Mucosa of rectum (tissue), 2 donors: ENCODE measurements around the gene CALY.
"Not testable (repeated sequence)": the region's sequence is repeated elsewhere in the genome, so short reads cannot be mapped to it uniquely, and the experiment has no call there.

Source experiments
- H3K27ac ChIP-seq, 2 donors: one replicate each; pipeline ENCODE4 v1.7.0; 2013; ENCODE audit warnings: inconsistent platforms in 2 of 2, low read depth in 2 of 2, low read length in 2 of 2
- H3K27me3 ChIP-seq, 2 donors: one replicate each; pipeline ENCODE4 v1.7.0; 2013; ENCODE audit warnings: low read length in 2 of 2; ENCODE audit not compliant: control insufficient read depth in 2 of 2, insufficient read depth in 2 of 2
- H3K36me3 ChIP-seq, 2 donors: one replicate each; pipeline ENCODE4 v1.7.0; 2013; ENCODE audit warnings: low read length in 2 of 2; ENCODE audit not compliant: control insufficient read depth in 2 of 2, insufficient read depth in 2 of 2
- H3K4me1 ChIP-seq, 2 donors: one replicate each; pipeline ENCODE4 v1.7.0; 2013; ENCODE audit warnings: low read length in 2 of 2, mild to moderate bottlenecking in 1 of 2; ENCODE audit not compliant: control insufficient read depth in 2 of 2, insufficient read depth in 2 of 2
- H3K4me3 ChIP-seq, 2 donors: one replicate each; pipeline ENCODE4 v1.7.0; 2013; ENCODE audit warnings: low read length in 2 of 2
- H3K9ac ChIP-seq, 2 donors: one replicate each; pipeline ENCODE4 v1.7.0; 2013; ENCODE audit warnings: low read length in 2 of 2, low read depth in 1 of 2, mild to moderate bottlenecking in 1 of 2
- H3K9me3 ChIP-seq, 2 donors: one replicate each; pipeline ENCODE4 v1.7.0; 2013; ENCODE audit warnings: low read length in 2 of 2; ENCODE audit not compliant: control insufficient read depth in 2 of 2
- donor health status: healthy.
- donor health status: Normal muscosa, but diverticular disease.

The CALY gene

GRCh38 chr10:133322064-133322709, 14.5 kb downstream of the CALY start:
- not testable (repeated sequence) for H3K9ac ChIP-seq, H3K27ac ChIP-seq, H3K9me3 ChIP-seq, H3K4me3 ChIP-seq, H3K36me3 ChIP-seq
- Histone ChIP-seq H3K27me3 (peaks cover 21 to 25% of the 10 kb centered on the region in 2 donors), H3K4me1 (peaks cover 4 to 12% of the 10 kb centered on the region in 2 donors)

GRCh38 chr10:133320852-133321422, 15.8 kb downstream of the CALY start:
- H3K36me3 ChIP-seq, H3K9me3 ChIP-seq, H3K9ac ChIP-seq, H3K27ac ChIP-seq, H3K4me3 ChIP-seq: not testable (repeated sequence)
- peaks cover 9 to 12% of the 10 kb centered on the region in 2 donors for H3K27me3 ChIP-seq
- peaks cover 4 to 12% of the 10 kb centered on the region in 2 donors for H3K4me1 ChIP-seq

- Histone ChIP-seq H3K9ac (peak overlapping the region; percentile 41 to 60), H3K4me3 (peak overlapping the region; percentile 45 to 56)
Observed at GRCh38 chr10:133318494-133319127, 18.1 kb downstream of the CALY start.

GRCh38 chr10:133316732-133317131, 20.0 kb downstream of the CALY start:
- peaks cover 4 to 13% of the 10 kb centered on the region in 2 donors for H3K36me3 ChIP-seq
- H3K9me3 ChIP-seq, result no peaks in the 10 kb centered on the region
- H3K9ac ChIP-seq, result no peak overlapping the region
- no peak overlapping the region for H3K4me3 ChIP-seq
- peaks cover 0 to 5% of the 10 kb centered on the region in 2 donors for H3K4me1 ChIP-seq
- H3K27ac ChIP-seq, result no peak overlapping the region
- peaks cover 0 to 8% of the 10 kb centered on the region in 2 donors for H3K27me3 ChIP-seq

More at GRCh38 chr10:133318494-133319127, 18.1 kb downstream of the CALY start:
- H3K4me1 ChIP-seq, result peaks cover 0 to 5% of the 10 kb centered on the region in 2 donors
- H3K36me3 ChIP-seq, result no peaks in the 10 kb centered on the region
- H3K27ac ChIP-seq, result no peak overlapping the region
- H3K27me3 ChIP-seq, result peaks cover 0 to 8% of the 10 kb centered on the region in 2 donors
- H3K9me3 ChIP-seq, result no peaks in the 10 kb centered on the region

GRCh38 chr10:133316266-133316665, 20.4 kb downstream of the CALY start:
- H3K27me3 ChIP-seq, result peaks cover 0 to 8% of the 10 kb centered on the region in 2 donors
- H3K36me3 ChIP-seq, result peaks cover 8 to 16% of the 10 kb centered on the region in 2 donors
- H3K4me1 ChIP-seq, result peaks cover 0 to 5% of the 10 kb centered on the region in 2 donors
- no peak overlapping the region for H3K27ac ChIP-seq
- no peaks in the 10 kb centered on the region for H3K9me3 ChIP-seq
- H3K4me3 ChIP-seq, result no peak overlapping the region
- H3K9ac ChIP-seq, result no peak overlapping the region

- Histone ChIP-seq H3K27me3 (peaks cover 0 to 8% of the 10 kb centered on the region in 2 donors), H3K36me3 (peaks cover 8 to 16% of the 10 kb centered on the region in 2 donors), H3K27ac (no peak overlapping the region), H3K4me1 (peaks cover 0 to 5% of the 10 kb centered on the region in 2 donors), H3K4me3 (no peak overlapping the region), H3K9ac (no peak overlapping the region), H3K9me3 (no peaks in the 10 kb centered on the region)
Observed at GRCh38 chr10:133315847-133316246, 20.8 kb downstream of the CALY start.

GRCh38 chr10:133314911-133315310, 21.8 kb downstream of the CALY start:
- H3K27ac ChIP-seq, result no peak overlapping the region
- peaks cover 5 to 6% of the 10 kb centered on the region in 2 donors for H3K4me1 ChIP-seq
- H3K9ac ChIP-seq, result no peak overlapping the region
- no peak overlapping the region for H3K4me3 ChIP-seq
- peaks cover 0 to 8% of the 10 kb centered on the region in 2 donors for H3K27me3 ChIP-seq
- no peaks in the 10 kb centered on the region for H3K9me3 ChIP-seq
- H3K36me3 ChIP-seq, result peaks cover 12 to 16% of the 10 kb centered on the region in 2 donors

GRCh38 chr10:133313192-133313591, 23.5 kb downstream of the CALY start:
- peaks cover 8 to 12% of the 10 kb centered on the region in 2 donors for H3K4me1 ChIP-seq
- no peaks in the 10 kb centered on the region for H3K27me3 ChIP-seq
- H3K27ac ChIP-seq, result no peak overlapping the region
- H3K36me3 ChIP-seq, result peaks cover 13 to 16% of the 10 kb centered on the region in 2 donors
- H3K9ac ChIP-seq, result no peak overlapping the region
- no peak overlapping the region for H3K4me3 ChIP-seq
- no peaks in the 10 kb centered on the region for H3K9me3 ChIP-seq

- H3K27me3 ChIP-seq, result no peaks in the 10 kb centered on the region
- peaks cover 9 to 16% of the 10 kb centered on the region in 2 donors for H3K4me1 ChIP-seq
- no peaks in the 10 kb centered on the region for H3K9me3 ChIP-seq
- H3K27ac ChIP-seq, result no peak overlapping the region
- H3K36me3 ChIP-seq, result peaks cover 13 to 16% of the 10 kb centered on the region in 2 donors
- H3K9ac ChIP-seq, result no peak overlapping the region
- no peak overlapping the region for H3K4me3 ChIP-seq
Observed at GRCh38 chr10:133312769-133313145, 23.9 kb downstream of the CALY start.
